ENCODE measurements around the gene CTDSPL. TPM values are rescaled to one million over a fixed set of nuclear protein-coding genes. Genes with fewer than 3 reads are reported as not detected.
"Not testable (repeated sequence)": the region's sequence is repeated elsewhere in the genome, so short reads cannot be mapped to it uniquely, and the experiment has no call there.

Gene CTDSPL
- polyA plus RNA-seq, 4 donors: 65.3 to 111 (median 106) TPM

DNA sequence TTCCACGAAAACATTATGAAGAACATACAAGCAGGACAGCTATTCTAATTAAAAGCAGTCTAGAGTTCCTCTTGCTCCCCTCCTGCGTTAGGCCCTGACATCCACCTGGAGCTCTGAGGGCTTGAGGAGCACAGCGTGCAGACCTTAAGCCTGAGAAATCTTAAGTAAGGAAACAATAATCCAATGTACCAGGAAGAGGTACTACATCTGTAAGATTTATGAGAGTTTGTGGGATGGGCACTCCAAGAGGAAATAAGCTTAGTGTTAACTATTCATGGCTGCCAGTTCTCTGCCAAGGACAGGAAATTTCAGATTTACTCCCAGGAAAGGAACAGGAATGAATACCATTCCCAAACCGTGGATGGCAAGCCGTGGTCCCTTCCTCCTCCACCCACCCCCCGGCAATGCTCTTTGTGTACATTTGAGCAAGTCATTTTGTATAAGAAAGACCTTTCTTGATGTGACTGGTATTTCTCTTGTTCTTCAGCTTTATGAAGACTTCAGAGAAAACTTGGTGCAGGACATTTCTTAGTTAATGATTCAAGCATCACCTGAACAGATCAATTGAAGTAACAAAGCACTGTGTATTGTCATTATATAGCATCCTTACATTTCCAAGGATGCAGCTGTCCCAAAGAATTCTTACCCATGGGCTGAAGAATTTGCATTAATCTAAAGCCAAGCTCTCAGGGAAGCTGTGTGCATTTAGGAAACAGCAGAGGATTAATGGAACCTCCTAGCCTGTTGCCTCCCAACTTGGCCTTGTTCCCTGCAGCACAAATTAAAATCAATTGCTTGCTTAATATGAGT is 100.1 kb downstream of the CTDSPL start:
- no peak for DNase-seq (ENCODE audit: low read depth in 4 of 4, low spot score in 3 of 4)

DNA sequence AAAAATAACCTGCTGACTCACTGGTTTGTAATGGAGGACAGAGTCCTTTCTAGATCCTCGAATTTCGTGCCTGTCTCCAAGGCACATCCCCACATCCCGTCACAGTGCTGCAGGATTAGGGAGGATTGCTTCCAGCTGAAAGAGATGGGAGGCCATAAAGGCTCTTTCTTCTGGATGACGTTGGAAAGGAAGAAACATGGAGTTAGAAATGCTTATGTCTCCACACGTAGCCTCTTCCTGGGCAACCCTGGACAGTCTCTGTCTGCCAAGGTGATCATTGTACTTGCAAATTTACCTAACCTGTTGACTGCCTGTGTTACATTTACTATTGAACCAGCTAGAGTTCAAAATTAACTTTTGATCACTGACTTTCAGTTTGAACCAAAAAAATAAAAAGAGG is 101.3 kb downstream of the CTDSPL start:
- DNase-seq (ENCODE audit: low read depth in 4 of 4, low spot score in 3 of 4): no peak

DNA sequence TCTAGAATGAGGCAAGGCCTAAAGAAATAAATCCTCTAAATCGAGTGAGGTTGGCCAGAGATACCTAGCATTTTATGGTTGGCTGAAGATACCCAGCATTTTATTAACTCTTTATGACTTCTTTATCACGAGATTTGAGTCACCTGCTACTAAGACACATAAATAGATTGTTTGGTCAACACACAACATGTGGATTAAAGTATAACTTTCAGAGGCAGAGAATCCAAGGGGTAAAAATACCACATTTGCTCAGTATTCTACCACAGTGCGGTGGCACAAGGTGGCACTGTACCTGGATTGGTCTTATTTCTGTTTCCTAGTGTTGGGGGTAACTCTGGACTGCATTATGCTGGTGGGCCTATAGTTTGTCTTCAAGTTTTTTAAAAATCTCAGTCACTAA is 102.0 kb downstream of the CTDSPL start:
- no peak for DNase-seq (ENCODE audit: low read depth in 4 of 4, low spot score in 3 of 4)

DNA sequence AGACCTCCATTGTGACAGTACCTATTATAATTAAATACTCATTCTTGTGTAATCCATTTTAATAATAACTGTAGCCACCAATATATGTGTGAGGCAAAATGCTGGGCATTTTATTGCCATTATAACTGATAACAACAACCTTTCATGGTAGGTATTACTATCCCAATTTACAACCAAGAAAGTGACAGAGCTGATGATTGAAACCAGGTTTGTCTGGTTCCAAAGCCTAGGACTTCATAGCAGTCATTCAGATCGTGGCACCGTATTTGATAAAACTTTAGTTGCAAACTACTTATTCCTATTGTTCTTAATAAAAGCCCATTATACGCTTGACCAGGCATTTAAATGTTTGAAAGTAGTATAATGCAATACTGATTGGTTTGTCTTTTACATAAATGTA is 102.5 kb downstream of the CTDSPL start:
- no peak for DNase-seq (ENCODE audit: low read depth in 4 of 4, low spot score in 3 of 4)

DNA sequence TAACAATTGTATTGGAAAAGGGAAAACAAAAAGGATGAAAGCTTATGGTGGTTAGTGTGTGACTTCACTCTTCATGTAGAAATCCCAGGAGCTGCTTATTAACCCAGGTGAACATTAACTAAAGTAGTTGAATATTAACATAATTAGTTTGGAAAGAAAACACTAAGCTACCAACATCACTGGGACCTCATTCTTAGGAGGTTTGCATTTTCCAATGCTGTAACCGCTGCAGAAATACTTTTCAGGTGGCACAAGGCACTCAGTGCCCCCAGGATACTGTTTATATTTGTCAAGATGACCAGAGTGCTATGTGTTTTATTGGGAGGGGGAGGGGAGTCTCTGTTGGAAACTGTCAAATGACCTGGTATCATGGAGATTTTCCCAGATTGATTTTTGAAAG is 103.0 kb downstream of the CTDSPL start:
- peak in 2 of 4 donors; percentile 62 to 69 for DNase-seq (ENCODE audit: low read depth in 4 of 4, low spot score in 3 of 4)

DNA sequence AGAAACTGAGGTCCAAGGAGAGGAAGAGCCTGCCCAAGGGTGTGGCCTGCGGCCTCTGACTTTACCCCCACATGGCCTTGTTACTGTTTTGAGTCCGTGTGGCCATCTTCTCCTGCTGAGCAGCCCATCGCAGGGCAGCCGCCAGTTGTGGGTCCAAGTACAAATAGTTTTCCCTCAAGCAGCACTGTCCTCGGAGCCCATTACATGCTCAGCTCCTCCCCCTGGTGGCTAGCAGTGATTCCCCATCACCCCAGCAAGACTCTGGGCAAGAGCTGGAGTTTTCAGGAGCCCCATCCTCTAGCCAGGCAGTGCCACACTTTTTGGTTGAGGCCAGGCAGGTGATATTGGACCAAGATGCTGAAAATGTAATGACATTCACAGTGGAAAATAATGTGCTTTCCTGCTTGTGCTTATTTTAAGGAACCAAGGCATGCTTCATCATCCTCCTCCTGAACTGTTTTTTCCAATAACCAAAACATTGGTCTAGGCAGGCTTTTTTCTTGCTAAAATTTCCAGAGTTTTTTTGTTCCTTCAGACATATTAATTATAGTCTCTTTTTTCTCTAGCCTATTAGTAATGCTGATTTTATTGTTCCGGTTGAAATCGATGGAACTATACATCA is 105.7 kb downstream of the CTDSPL start:
- DNase-seq (ENCODE audit: low read depth in 4 of 4, low spot score in 3 of 4): no peak

DNA sequence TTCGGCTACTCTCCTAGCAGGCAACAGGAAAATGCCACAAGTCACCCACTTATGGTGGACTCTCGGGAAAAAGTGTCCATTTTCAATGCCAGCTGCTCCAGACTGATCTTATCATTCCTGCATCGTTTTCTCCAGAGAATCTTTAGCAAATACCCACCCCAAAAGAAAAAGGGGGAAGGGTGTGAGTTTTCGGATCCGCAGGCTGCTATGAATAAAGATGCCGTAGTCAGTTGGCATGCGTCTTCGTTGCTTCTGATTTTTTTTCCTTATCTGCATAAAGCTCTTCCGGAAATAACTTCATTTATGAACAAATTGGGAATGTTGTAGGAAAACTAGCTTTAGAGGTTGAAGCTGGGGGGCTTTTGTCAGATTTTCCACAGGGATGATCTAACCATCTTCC is 106.5 kb downstream of the CTDSPL start:
- DNase-seq (ENCODE audit: low read depth in 4 of 4, low spot score in 3 of 4): no peak

DNA sequence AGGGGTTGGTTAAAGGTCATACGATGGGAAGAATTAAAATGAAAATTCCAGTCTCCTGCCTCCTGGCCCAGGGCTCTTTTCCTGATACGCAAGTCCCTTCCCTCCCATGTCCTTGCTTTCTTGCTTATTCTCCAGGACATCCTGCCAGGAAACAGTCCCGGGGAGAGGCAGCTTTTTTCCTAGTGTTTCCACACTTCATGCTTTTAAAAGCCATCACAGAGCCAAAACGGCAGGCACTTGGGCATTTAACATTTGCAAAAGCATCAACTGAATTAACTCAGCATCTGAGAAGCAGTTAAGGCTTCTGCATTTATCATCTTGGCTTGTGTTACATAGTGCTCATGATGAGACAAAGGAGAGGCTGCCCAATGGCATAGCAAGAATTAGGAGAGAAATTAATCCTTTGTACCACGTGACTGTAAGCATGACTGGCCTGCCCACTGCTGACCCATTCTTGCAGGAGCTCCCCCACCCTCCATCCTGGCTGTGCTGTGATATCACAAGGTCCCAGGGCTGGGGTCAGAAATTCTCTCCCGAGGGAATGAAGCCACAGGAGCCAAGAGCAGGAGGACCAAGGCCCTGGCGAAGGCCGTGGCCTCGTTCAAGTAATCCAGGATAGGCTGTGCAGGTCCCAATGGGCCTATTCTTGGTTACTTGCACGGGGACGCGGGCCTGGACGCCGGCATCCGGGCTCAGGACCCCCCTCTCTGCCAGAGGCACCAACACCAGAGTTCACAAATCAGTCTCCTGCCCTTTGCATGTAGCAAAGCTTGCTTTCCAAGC is 107.3 kb downstream of the CTDSPL start:
- DNase-seq (ENCODE audit: low read depth in 4 of 4, low spot score in 3 of 4): no peak

DNA sequence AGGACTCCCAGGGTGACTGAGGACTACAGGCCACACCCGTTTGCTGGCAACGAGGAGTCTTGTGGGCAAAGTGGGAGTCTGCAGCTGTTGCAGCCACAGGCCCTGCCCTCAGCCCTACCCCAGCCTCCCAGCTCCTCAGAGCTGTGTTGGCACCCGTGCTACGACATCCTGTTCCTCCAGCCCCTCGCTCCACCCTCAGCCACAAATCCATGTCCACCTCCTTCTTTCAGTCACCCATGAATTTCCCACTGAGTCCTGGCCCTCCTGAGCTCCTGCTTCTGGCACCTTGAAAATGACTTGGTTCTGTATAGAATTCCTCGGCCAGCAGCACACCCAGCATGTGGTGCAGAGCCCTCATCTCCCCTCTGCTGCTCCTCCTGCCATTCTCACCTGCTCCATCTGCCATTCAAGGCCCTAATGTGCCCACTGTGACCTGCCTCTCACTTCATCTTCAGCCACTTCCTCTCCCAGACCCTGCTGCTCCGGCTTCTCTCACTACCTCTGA is 108.0 kb downstream of the CTDSPL start:
- DNase-seq (ENCODE audit: low read depth in 4 of 4, low spot score in 3 of 4): no peak

DNA sequence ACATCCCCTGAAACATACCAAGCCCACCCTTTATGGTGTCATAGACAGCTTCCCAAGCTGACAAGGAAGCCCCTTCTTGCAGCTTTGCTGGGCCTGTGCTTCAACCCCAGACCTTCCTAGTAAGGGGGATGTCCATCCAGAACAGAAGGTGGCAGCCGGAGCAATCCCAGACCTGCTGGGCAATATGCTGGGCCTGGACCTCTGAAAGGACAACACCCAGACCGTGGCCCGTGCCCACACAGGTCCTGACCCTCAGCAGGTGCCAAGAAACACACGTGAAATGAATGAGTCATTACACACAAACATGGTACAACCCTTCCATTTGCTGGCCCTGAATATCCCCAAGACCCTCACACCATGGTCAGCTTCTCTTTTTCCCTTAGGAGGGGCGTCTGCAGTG is 109.1 kb downstream of the CTDSPL start:
- no peak for DNase-seq (ENCODE audit: low read depth in 4 of 4, low spot score in 3 of 4)

DNA sequence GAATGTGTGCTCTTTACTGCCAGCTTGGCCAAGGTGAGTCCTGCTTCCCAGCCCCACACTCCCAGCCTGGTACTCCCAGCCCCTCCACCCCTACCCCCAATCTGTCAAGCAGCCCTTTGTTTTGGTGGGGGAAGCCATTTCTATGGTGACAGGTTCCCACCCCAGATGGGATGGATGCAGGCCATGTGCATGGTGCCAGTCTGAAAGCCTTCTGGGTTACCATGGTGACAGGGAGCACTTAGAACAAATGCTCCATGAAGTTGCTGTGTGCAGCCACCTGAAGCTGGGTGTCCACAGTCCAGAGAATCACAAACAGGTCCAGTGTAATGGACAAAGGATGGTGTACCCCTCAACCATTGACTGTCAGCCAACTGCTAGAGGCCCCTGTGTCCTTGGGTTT is 109.8 kb downstream of the CTDSPL start:
- no peak for DNase-seq (ENCODE audit: low read depth in 4 of 4, low spot score in 3 of 4)

DNA sequence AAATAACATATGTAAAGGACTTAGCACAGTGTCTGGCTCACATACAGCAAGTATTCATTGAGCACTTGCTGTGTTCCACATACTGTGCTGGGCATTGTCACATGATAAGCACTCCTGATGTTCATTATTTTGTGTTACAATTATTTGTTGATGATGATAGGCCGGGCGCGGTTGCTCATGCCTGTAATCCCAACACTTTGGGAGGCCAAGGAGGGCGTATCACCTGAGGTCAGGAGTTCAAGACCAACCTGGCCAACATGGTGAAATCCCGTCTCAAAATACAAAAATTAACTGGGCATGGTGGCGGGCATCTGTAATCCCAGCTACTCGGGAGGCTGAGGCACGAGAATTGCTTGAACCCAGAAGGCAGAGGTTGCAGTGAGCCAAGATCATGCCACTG is 110.4 kb downstream of the CTDSPL start:
- DNase-seq (ENCODE audit: low read depth in 4 of 4, low spot score in 3 of 4): not testable (repeated sequence)

DNA sequence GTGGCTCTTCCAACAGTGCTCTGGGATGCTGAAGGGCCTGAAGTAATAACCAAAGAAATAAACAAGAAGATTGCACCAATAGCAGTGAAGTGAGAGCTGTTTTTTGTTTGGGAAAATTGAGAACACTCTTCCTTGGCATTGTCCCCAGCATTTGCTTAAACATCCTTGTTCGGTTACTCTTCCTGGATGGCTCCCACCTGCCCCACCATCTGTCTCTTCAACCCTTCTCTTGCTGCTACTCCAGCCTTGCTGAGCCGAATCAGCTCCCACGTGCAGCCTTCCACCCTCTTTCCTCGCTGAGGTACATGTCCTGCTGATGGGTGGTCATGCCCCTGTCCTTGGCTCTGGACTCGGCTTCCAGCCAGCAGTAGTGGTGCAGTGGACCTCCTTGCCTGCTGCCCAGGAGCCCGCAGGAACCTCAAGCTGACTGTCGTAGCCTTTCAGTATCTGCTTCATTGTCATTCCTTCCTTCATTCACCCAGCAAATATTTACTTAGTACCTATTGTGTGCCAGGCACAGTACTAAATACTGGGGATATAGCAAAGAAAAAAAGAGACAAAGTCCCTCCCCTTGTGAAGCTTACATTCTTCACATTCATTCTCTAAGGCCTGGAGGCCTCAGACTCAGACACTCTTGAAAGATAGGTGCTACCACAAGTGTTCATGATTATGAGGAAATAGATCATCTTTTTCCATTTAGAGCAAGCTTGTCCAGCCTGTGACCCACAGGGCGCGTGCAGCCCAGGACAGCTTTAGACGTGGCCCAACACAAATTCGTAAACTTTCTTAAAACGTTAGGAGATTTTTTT is 111.8 kb downstream of the CTDSPL start:
- no peak for DNase-seq (ENCODE audit: low read depth in 4 of 4, low spot score in 3 of 4)

DNA sequence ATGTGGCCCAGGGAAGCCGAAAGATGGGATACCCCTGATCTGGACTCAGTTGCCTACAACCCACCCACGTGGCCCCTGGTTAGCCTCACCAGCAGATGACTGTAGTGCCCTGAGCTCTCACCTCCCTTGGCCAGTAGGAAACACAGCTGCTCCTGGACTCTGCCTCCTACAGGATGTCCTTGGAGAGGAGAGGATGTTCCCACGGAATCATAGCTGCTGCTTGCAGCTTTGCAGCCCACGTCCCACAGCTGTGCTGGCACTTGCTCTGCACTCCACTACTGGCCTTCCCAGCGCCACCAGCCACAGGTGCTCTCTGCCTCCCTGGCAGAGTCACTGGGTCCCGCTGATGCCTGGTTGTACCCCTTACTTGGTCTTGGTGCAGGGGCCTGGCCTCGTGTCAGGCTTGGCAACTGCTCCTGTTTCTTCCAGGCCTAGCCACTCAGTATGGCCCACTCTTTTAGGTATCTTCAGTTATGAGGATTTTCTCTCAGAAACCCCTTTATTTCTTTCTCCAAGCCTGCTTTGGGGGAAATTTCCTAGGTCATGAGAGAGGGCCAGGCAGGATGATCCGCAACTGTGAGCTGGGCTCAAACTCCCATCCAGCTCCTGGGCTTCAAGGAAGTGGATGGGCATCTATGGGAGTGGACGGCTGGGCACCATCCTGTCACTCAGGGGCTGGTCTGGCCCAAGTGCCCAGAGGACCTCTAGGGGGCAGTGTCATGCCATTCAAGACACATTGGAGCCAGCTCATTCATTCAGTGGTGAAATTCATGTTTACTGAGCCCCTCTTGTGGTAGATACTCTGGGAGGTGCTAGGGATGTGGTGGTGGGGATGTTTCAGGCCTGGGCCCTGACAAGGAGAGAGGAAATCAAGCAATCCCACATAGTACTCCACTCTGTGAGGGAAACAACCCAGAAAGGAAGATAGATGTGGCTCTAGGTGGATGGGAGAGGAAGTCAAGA is 112.7 kb downstream of the CTDSPL start:
- no peak for DNase-seq (ENCODE audit: low read depth in 4 of 4, low spot score in 3 of 4)

DNA sequence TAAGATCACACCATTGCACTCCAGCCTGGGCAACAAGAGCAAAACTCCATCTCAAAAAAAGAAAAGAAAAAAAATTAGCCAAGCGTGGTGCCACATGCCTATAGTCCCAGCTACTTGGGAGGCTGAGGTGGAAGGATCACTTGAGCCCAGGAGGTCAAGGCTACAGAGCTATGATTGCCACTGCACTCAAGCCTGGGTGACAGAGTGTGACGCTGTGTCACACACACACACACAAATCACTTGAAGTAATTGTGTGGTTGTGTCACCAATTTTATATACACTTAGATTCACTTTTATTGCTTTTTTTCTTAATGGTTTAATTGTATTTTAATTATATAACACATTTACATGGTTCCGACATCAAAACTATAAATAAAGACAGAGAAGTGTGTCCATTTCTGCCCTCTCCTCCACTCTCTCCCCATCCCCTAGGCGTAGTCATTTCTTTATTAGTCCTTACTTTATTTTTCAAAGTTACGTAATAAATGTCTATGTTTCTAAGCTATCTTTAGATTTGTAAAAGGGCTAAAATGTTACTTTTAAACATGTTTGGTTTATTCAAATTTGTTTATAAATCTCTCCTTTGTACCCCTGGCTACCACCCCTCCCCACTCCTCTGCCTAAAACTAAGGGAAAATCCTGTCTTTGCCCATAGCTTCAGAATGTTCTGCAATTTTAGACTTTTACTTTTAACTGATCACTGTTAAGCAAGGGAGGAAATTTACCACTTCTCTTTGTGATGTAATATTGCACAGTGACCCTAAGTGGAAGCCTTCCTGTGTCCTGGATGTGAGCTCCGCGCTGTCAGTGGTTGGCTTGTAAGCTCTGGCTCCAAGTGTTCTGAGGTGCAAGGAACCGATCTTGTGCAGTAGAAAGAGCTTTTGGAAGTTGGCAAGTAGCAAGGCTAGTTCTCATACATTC is 118.1 kb downstream of the CTDSPL start:
- DNase-seq (ENCODE audit: low read depth in 4 of 4, low spot score in 3 of 4): no peak

DNA sequence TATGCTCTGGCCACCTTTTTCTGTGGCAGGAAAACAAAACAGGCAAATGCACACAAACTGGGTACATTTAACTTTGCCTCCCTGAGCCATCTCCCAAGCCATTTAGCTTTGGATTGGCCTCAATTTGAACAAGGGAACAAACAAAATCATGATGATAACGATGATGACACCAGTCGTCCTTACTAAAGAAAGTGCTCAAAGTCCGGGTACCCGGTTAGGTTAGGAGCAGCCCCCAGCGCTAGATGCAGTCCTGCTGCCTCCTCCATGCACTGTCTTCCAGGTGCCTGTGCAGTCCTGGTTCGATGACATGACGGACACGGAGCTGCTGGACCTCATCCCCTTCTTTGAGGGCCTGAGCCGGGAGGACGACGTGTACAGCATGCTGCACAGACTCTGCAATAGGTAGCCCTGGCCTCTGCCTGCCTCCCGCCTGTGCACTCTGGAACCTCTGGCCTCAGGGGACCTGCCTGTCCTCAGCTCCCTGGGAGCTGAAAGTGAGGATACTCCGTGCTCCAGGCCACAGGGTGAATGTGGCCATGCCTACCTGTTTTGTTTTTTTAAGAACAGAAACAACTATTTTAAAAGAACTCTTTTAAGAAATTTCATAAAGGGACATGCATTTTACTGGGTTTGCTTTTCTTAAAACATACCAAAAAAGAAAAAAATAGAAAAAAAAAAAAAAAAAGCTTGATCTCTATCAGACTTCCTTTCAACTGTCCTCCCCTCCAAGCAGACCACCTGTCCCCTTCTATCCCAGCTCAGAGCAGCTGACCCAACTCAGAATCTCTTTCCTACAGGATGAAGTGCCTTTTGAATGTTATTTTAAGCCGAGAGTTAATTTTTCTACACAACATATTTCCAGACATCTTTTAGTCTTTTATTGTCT is 119.0 kb downstream of the CTDSPL start:
- DNase-seq (ENCODE audit: low read depth in 4 of 4, low spot score in 3 of 4): no peak

DNA sequence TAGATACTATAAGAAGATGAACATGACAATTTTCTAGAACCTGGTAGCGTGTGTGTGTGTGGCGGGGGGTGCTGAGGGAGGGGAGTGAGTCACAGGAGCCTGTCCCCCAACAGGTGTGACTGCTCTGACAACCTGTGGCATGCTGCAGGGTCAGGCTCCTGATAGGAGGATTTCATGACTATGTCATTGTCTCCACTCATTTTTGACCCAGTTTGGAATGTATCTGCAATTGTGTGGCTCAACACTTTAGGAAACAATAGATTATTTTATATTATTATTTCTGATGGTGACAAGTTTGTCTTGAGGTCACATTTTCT is 119.6 kb downstream of the CTDSPL start:
- no peak for DNase-seq (ENCODE audit: low read depth in 4 of 4, low spot score in 3 of 4)

DNA sequence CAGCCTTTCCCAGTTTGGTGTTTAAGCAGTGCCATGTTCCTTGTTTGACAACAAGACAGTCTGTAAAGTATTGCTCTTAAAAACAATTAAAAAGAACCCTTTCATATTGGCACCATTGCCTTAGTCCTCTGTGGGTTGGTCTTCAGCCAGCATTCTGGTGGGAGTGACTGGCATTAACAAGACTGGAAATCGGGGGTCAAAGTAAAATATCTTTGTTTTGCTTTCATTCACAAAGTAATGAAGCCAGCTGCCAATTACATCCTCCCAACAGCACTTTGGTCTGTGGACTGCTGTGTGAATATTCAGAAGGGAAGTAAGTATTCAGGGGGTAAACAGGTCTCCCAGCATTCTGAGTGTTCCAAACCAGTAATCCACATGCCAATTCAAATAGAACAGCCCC is 120.7 kb downstream of the CTDSPL start:
- DNase-seq (ENCODE audit: low read depth in 4 of 4, low spot score in 3 of 4): no peak
